H9 (cell line): ENCODE results near the gene GGTLC2. TPM values are rescaled to one million over a fixed set of nuclear protein-coding genes. Genes with fewer than 3 reads are reported as not detected.

ENCODE experiments used
- DNase-seq: peaks from one replicate; pipeline ENCODE4 v3.0.0-alpha.2; 2017
- H2AFZ ChIP-seq: one replicate; pipeline ENCODE4 v1.6.1; 2013; ENCODE audit warnings: mild to moderate bottlenecking, low read length, control low read depth, moderate library complexity
- H2AK5ac ChIP-seq: 2 replicates; pipeline ENCODE4 v1.6.1; 2013; ENCODE audit warnings: low read length, control low read depth, mixed read lengths; ENCODE audit not compliant: insufficient read length
- H2BK120ac ChIP-seq: one replicate; pipeline ENCODE4 v1.6.1; 2013; ENCODE audit warnings: low read depth, mild to moderate bottlenecking, low read length, control low read depth, inconsistent platforms; ENCODE audit not compliant: poor library complexity, severe bottlenecking
- H2BK12ac ChIP-seq: 2 replicates; pipeline ENCODE4 v1.6.1; 2013; ENCODE audit warnings: low read length, control low read depth, mixed read lengths, low read depth; ENCODE audit not compliant: insufficient read length
- H2BK15ac ChIP-seq: 2 replicates; pipeline ENCODE4 v1.6.1; 2013; ENCODE audit warnings: low read depth, low read length, control low read depth
- H2BK20ac ChIP-seq: one replicate; pipeline ENCODE4 v1.6.1; 2013; ENCODE audit warnings: low read depth, mild to moderate bottlenecking, low read length, control low read depth, inconsistent platforms; ENCODE audit not compliant: poor library complexity, severe bottlenecking
- H2BK5ac ChIP-seq: 2 replicates; pipeline ENCODE4 v1.6.1; 2013; ENCODE audit warnings: low read length, control low read depth, mixed read lengths; ENCODE audit not compliant: insufficient read length
- H3K14ac ChIP-seq: 2 replicates; pipeline ENCODE4 v1.6.1; 2013; ENCODE audit warnings: low read length, control low read depth; ENCODE audit not compliant: insufficient read depth
- H3K18ac ChIP-seq: 2 replicates; pipeline ENCODE4 v1.6.1; 2013; ENCODE audit warnings: low read depth, mild to moderate bottlenecking, mixed read lengths, low read length, control low read depth; ENCODE audit not compliant: insufficient read length
- H3K23ac ChIP-seq: 2 replicates; pipeline ENCODE4 v1.6.1; 2013; ENCODE audit warnings: low read length, control low read depth, mixed read lengths, low read depth; ENCODE audit not compliant: insufficient read length
- H3K23me2 ChIP-seq: 2 replicates; pipeline ENCODE4 v1.6.1; 2013; ENCODE audit warnings: low read depth, mild to moderate bottlenecking, mixed read lengths, low read length, control low read depth; ENCODE audit not compliant: insufficient read length, poor library complexity, severe bottlenecking
- H3K27ac ChIP-seq: 2 replicates; pipeline ENCODE4 v1.5.1; 2013; ENCODE audit warnings: low read length, control low read depth, mixed read lengths, low read depth; ENCODE audit not compliant: insufficient read length
- H3K27me3 ChIP-seq: 2 replicates; pipeline ENCODE4 v1.6.1; 2013; ENCODE audit warnings: low read length, control low read depth, inconsistent platforms; ENCODE audit not compliant: insufficient read depth
- H3K4ac ChIP-seq: 2 replicates; pipeline ENCODE4 v1.6.1; 2013; ENCODE audit warnings: low read depth, mild to moderate bottlenecking, control low read depth, inconsistent platforms, low read length, moderate library complexity
- H3K4me1 ChIP-seq: 2 replicates; pipeline ENCODE4 v1.6.1; 2013; ENCODE audit warnings: low read length, control low read depth, inconsistent platforms; ENCODE audit not compliant: insufficient read depth
- H3K4me2 ChIP-seq: 2 replicates; pipeline ENCODE4 v1.6.1; 2013; ENCODE audit warnings: low read length, control low read depth, mixed read lengths; ENCODE audit not compliant: insufficient read length, insufficient read depth
- H3K56ac ChIP-seq: 2 replicates; pipeline ENCODE4 v1.6.1; 2013; ENCODE audit warnings: low read depth, mild to moderate bottlenecking, mixed read lengths, low read length, control low read depth; ENCODE audit not compliant: insufficient read length
- H3K79me1 ChIP-seq: 2 replicates; pipeline ENCODE4 v1.6.1; 2013; ENCODE audit warnings: low read depth, mild to moderate bottlenecking, moderate library complexity, low read length, control low read depth, inconsistent platforms; ENCODE audit not compliant: insufficient read depth, poor library complexity, severe bottlenecking
- H3K79me2 ChIP-seq: 2 replicates; pipeline ENCODE4 v1.6.1; 2013; ENCODE audit warnings: low read length, control low read depth, inconsistent platforms; ENCODE audit not compliant: insufficient read depth
- H3K9ac ChIP-seq: 2 replicates; pipeline ENCODE4 v1.6.1; 2013; ENCODE audit warnings: low read length, control low read depth, mixed read lengths; ENCODE audit not compliant: insufficient read length; ENCODE audit errors: extremely low read depth
- H3K9me3 ChIP-seq: one replicate; pipeline ENCODE4 v1.6.1; 2013; ENCODE audit warnings: low read depth, low read length, inconsistent platforms; ENCODE audit not compliant: control insufficient read depth
- H3T11ph ChIP-seq: one replicate; pipeline ENCODE4 v1.6.1; 2013; ENCODE audit warnings: mild to moderate bottlenecking, low read length, control low read depth, inconsistent platforms
- H4K20me1 ChIP-seq: one replicate; pipeline ENCODE4 v1.6.1; 2013; ENCODE audit not compliant: control insufficient read depth, insufficient read length, insufficient read depth
- H4K5ac ChIP-seq: 2 replicates; pipeline ENCODE4 v1.6.1; 2013; ENCODE audit warnings: low read depth, mild to moderate bottlenecking, mixed read lengths, low read length, control low read depth; ENCODE audit not compliant: insufficient read length
- H4K8ac ChIP-seq: replicated peaks from 2 replicates; pipeline ENCODE4 v1.6.1; 2013; ENCODE audit warnings: low read length, control low read depth, mixed read lengths, low read depth; ENCODE audit not compliant: insufficient read length
- H4K91ac ChIP-seq: 2 replicates; pipeline ENCODE4 v1.6.1; 2013; ENCODE audit warnings: low read depth, mild to moderate bottlenecking, moderate library complexity, mixed read lengths, low read length, control low read depth; ENCODE audit not compliant: insufficient read length
- H3K27ac Mint-ChIP-seq, 3 experiments: 2 replicates in 2 of 3; 3 replicates in 1 of 3; pipeline ENCODE4 v1.8.0; 2020 to 2021; ENCODE audit warnings: mixed read lengths in 3 of 3, mild to moderate bottlenecking in 1 of 3, moderate library complexity in 1 of 3
- H3K27me3 Mint-ChIP-seq: 2 replicates; pipeline ENCODE4 v1.8.0; 2021; ENCODE audit warnings: low read depth, mild to moderate bottlenecking, moderate library complexity, mixed read lengths
- H3K36me3 Mint-ChIP-seq, 3 experiments: 2 replicates in 2 of 3; 3 replicates in 1 of 3; pipeline ENCODE4 v1.8.0; 2020 to 2021; ENCODE audit warnings: low read depth in 3 of 3, mixed read lengths in 3 of 3; ENCODE audit not compliant: insufficient read depth in 1 of 3
- H3K4me1 Mint-ChIP-seq, 2 experiments: 2 replicates each; pipeline ENCODE4 v1.8.0; 2020; ENCODE audit warnings: mixed read lengths in 2 of 2
- H3K4me3 Mint-ChIP-seq, 2 experiments: 2 replicates in 1 of 2; 3 replicates in 1 of 2; pipeline ENCODE4 v1.8.0; 2020 to 2021; ENCODE audit warnings: mild to moderate bottlenecking in 2 of 2, mixed read lengths in 2 of 2, moderate library complexity in 1 of 2
- H3K9me3 Mint-ChIP-seq, 2 experiments: 2 replicates in 1 of 2; 3 replicates in 1 of 2; pipeline ENCODE4 v1.8.0; 2020; ENCODE audit warnings: mild to moderate bottlenecking in 2 of 2, mixed read lengths in 2 of 2, moderate library complexity in 1 of 2
- WGBS: extraction: QIAGEN DNeasy Blood & Tissue Kit; methylation state at CpG from one replicate; pipeline ENCODE4 v1.1.7; 2013; ENCODE audit warnings: missing lambda C conversion rate, low lambda C conversion rate, mixed read lengths; ENCODE audit not compliant: insufficient read length; ENCODE audit errors: extremely low coverage; 5-methylcytosine and 5-hydroxymethylcytosine counted together
- total RNA-seq: library from RNA; stranded (reverse); gene quantifications from 2 replicates; pipeline ENCODE4 v1.2.1, GENCODE V29; 2021
- TF ChIP-seq, protein P1 (sequence below): fragments of 200-600 bp; sonication (generic); conservative IDR thresholded peaks from 3 replicates; pipeline ENCODE4 v1.8.0; 2021; ENCODE audit warnings: antibody characterized with exemption, mild to moderate bottlenecking

Gene GGTLC2
- total RNA-seq, 1 experiment from 2014 or later = not detected

DNA sequence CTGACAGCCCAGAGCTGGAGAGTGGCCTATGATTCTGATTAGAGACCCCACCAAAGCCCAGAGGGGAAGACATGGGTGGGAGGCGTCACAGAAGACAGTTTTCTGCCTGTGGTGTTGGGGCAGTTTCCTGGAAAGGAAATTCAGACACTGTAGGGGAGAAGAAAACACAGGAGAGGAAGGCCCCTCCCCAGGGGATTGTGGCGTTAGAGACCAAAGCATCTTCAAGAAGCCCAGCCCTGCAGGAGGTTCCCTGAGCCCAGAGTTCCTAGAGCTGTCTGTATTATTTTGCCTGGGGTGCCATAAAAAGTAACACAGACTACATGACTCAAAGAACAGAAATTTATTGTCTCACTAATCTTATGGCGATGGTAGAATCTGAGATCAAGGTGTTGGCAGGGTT, 45.2 kb upstream of the GGTLC2 start:
- H3K4me3 Mint-ChIP-seq = no peak overlapping the region
- Histone ChIP-seq H3K9me3 (no peaks in the 10 kb centered on the region), H4K8ac (no peak overlapping the region), H3K27ac (no peak overlapping the region), H3K27me3 (peaks cover 29% of the 10 kb centered on the region; the same call in 1 of the 2 replicates), H2BK120ac (no peak overlapping the region), H3K56ac (no peak overlapping the region), H4K91ac (no peak overlapping the region), H3K14ac (no peak overlapping the region), H3K23me2 (no peaks in the 10 kb centered on the region), H3K79me2 (no peaks in the 10 kb centered on the region), H2BK15ac (no peak overlapping the region), H3K79me1 (no peaks in the 10 kb centered on the region), H3K9ac (no peak overlapping the region), H3K4me2 (no peak overlapping the region), H2BK12ac (no peak overlapping the region), H2BK5ac (no peak overlapping the region), H2AK5ac (no peak overlapping the region), H3K23ac (no peak overlapping the region), H3K18ac (no peak overlapping the region), H3K4ac (no peak overlapping the region), H3K4me1 (no peaks in the 10 kb centered on the region; the same call in 1 of the 2 replicates), H2AFZ (no peak overlapping the region), H4K20me1 (no peaks in the 10 kb centered on the region), H2BK20ac (no peak overlapping the region), H3T11ph (no peak overlapping the region), H4K5ac (no peak overlapping the region)
- TF ChIP-seq, protein P1, sequence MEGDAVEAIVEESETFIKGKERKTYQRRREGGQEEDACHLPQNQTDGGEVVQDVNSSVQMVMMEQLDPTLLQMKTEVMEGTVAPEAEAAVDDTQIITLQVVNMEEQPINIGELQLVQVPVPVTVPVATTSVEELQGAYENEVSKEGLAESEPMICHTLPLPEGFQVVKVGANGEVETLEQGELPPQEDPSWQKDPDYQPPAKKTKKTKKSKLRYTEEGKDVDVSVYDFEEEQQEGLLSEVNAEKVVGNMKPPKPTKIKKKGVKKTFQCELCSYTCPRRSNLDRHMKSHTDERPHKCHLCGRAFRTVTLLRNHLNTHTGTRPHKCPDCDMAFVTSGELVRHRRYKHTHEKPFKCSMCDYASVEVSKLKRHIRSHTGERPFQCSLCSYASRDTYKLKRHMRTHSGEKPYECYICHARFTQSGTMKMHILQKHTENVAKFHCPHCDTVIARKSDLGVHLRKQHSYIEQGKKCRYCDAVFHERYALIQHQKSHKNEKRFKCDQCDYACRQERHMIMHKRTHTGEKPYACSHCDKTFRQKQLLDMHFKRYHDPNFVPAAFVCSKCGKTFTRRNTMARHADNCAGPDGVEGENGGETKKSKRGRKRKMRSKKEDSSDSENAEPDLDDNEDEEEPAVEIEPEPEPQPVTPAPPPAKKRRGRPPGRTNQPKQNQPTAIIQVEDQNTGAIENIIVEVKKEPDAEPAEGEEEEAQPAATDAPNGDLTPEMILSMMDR = no peak
- H3K27me3 Mint-ChIP-seq = peaks cover 100% of the 10 kb centered on the region
- H3K36me3 Mint-ChIP-seq = no peaks in the 10 kb centered on the region; a peak in 2 of 7 replicates
- H3K9me3 Mint-ChIP-seq = peaks cover 3 to 7% of the 10 kb centered on the region in 2 experiments; a peak in 3 of 5 replicates
- DNase-seq = no peak
- H3K27ac Mint-ChIP-seq = no peak overlapping the region
- peaks cover 13 to 19% of the 10 kb centered on the region in 2 experiments for H3K4me1 Mint-ChIP-seq
- no CpG with 5 or more reads among the region's 3 CpGs for WGBS
